Astrocyte (in vitro differentiated cells and primary cell): ENCODE data around the gene NLRP9. TPM values are rescaled to one million over a fixed set of nuclear protein-coding genes. Genes with fewer than 3 reads are reported as not detected.
A peak's percentile ranks its signal among the peaks of the same experiment; 100 is the strongest.

Experiments used
- DNase-seq: peaks from one replicate; pipeline ENCODE4 v3.0.0-alpha.2; 2010; ENCODE audit warnings: low read depth
- FAIRE-seq: peaks from 2 replicates; lab custom pipeline; 2011; peaks lifted over from hg19 to GRCh38; lab: Jason Lieb, UNC
- H2AFZ ChIP-seq: 2 replicates; pipeline ENCODE4 v1.6.0; 2012; ENCODE audit warnings: low read depth, low read length, inconsistent platforms
- H3K27ac ChIP-seq: 2 replicates; pipeline ENCODE4 v1.5.1; 2011; ENCODE audit warnings: low read depth, low read length, inconsistent platforms
- H3K27me3 ChIP-seq: 2 replicates; pipeline ENCODE4 v1.6.0; 2011; ENCODE audit warnings: low read length, inconsistent platforms; ENCODE audit not compliant: insufficient read depth
- H3K36me3 ChIP-seq: 2 replicates; pipeline ENCODE4 v1.5.1; 2011; ENCODE audit warnings: low read length, inconsistent platforms; ENCODE audit not compliant: insufficient read depth
- H3K4me1 ChIP-seq: 2 replicates; pipeline ENCODE4 v1.5.1; 2011; ENCODE audit warnings: low read length, inconsistent platforms; ENCODE audit not compliant: insufficient read depth
- H3K4me2 ChIP-seq: 2 replicates; pipeline ENCODE4 v1.6.0; 2012; ENCODE audit warnings: low read length, inconsistent platforms
- H3K4me3 ChIP-seq: 2 replicates; pipeline ENCODE4 v1.5.1; 2011; ENCODE audit warnings: low read depth, mild to moderate bottlenecking, low read length, inconsistent platforms; ENCODE audit not compliant: insufficient read depth
- H3K79me2 ChIP-seq: 2 replicates; pipeline ENCODE4 v1.6.0; 2012; ENCODE audit warnings: mild to moderate bottlenecking, low read length, inconsistent platforms; ENCODE audit not compliant: insufficient read depth
- H3K9ac ChIP-seq: 2 replicates; pipeline ENCODE4 v1.6.0; 2012; ENCODE audit warnings: mild to moderate bottlenecking, low read length, inconsistent platforms
- H3K9me3 ChIP-seq: 2 replicates; pipeline ENCODE4 v1.5.1; 2012; ENCODE audit warnings: low read depth, mild to moderate bottlenecking, low read length, inconsistent platforms; ENCODE audit not compliant: insufficient read depth
- H4K20me1 ChIP-seq: 2 replicates; pipeline ENCODE4 v1.6.0; 2012; ENCODE audit warnings: low read length, inconsistent platforms; ENCODE audit not compliant: insufficient read depth
- H3K27ac Mint-ChIP-seq: one replicate; pipeline ENCODE4 v1.8.0; 2021; ENCODE audit warnings: mild to moderate bottlenecking, mixed read lengths; ENCODE audit not compliant: unreplicated experiment
- H3K27me3 Mint-ChIP-seq: one replicate; pipeline ENCODE4 v1.8.0; 2021; ENCODE audit warnings: low read depth, mixed read lengths; ENCODE audit not compliant: unreplicated experiment
- H3K36me3 Mint-ChIP-seq: one replicate; pipeline ENCODE4 v1.8.0; 2021; ENCODE audit warnings: low read depth, mixed read lengths; ENCODE audit not compliant: unreplicated experiment
- H3K4me1 Mint-ChIP-seq: one replicate; pipeline ENCODE4 v1.8.0; 2021; ENCODE audit warnings: low read depth, mixed read lengths; ENCODE audit not compliant: unreplicated experiment
- H3K4me3 Mint-ChIP-seq: one replicate; pipeline ENCODE4 v1.8.0; 2021; ENCODE audit warnings: mild to moderate bottlenecking, moderate library complexity, mixed read lengths; ENCODE audit not compliant: unreplicated experiment
- H3K9me3 Mint-ChIP-seq: one replicate; pipeline ENCODE4 v1.8.0; 2021; ENCODE audit warnings: mild to moderate bottlenecking, mixed read lengths; ENCODE audit not compliant: unreplicated experiment
- EZH2 ChIP-seq: IDR thresholded peaks from 2 replicates; pipeline ENCODE4 v1.6.1; 2012; ENCODE audit warnings: mild to moderate bottlenecking, low read length, inconsistent platforms; ENCODE audit not compliant: insufficient read depth
- total RNA-seq: library from RNA; stranded (reverse); gene quantifications from 2 replicates; pipeline ENCODE4 v1.2.1, GENCODE V29; 2021
- TF ChIP-seq, protein P1 (sequence below): IDR thresholded peaks from 2 replicates; pipeline ENCODE4 v1.5.1; 2011; ENCODE audit warnings: low read depth, mild to moderate bottlenecking, inconsistent platforms, low read length, moderate library complexity; ENCODE audit not compliant: insufficient read depth

Gene NLRP9
- total RNA-seq, 1 donor from 2014 or later, result not detected

DNA sequence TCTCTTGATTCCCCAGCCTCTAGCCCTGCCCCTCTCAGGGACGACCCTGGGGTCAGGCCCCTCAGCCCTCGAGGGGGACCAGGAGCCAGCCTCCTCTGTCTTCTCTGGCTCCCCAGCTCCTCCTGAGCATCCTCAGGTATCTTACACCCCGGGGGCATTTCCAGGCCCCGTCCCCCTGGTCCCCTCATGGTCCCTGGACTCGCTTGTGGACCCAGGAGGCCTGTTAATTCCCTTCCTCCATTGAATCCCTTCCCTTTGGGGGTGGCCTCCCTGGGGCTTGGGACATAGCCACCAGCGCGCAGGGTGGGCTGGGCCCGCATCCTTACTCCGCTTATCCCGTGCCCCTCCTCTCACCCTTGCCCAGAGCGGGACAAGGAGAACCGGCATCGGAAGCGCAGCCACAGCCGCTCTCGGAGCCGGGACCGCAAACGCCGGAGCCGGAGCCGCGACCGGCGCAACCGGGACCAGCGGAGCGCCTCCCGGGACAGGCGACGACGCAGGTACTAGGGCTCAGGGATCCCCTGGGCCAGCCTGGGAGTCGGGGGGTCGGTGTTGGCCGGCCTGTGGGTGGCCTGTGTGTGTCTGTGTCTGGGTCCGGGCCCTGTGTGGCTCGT is 79.2 kb downstream of the NLRP9 start:
- peak overlapping the region; percentile 74 for H3K4me3 Mint-ChIP-seq
- peaks cover 28% of the 10 kb centered on the region for H3K4me1 Mint-ChIP-seq
- H4K20me1 ChIP-seq, result peaks cover 86% of the 10 kb centered on the region
- H3K4me1 ChIP-seq, result peaks cover 26% of the 10 kb centered on the region
- FAIRE-seq, result no peak
- no peak overlapping the region for H3K4me3 ChIP-seq
- H3K36me3 ChIP-seq, result peaks cover 16% of the 10 kb centered on the region
- peaks cover 14% of the 10 kb centered on the region for H3K36me3 Mint-ChIP-seq
- peak overlapping the region; percentile 97 for H3K4me2 ChIP-seq
- H3K27me3 Mint-ChIP-seq, result no peaks in the 10 kb centered on the region
- H3K27ac Mint-ChIP-seq, result peak overlapping the region; percentile 20
- no peaks in the 10 kb centered on the region for H3K27me3 ChIP-seq
- no peak overlapping the region for H3K27ac ChIP-seq
- no peak overlapping the region for H3K9ac ChIP-seq
- no peak overlapping the region for H2AFZ ChIP-seq
- DNase-seq, result no peak
- H3K9me3 Mint-ChIP-seq, result no peaks in the 10 kb centered on the region
- H3K9me3 ChIP-seq, result no peaks in the 10 kb centered on the region
- H3K79me2 ChIP-seq, result peaks cover 90% of the 10 kb centered on the region
- TF ChIP-seq, protein P1, sequence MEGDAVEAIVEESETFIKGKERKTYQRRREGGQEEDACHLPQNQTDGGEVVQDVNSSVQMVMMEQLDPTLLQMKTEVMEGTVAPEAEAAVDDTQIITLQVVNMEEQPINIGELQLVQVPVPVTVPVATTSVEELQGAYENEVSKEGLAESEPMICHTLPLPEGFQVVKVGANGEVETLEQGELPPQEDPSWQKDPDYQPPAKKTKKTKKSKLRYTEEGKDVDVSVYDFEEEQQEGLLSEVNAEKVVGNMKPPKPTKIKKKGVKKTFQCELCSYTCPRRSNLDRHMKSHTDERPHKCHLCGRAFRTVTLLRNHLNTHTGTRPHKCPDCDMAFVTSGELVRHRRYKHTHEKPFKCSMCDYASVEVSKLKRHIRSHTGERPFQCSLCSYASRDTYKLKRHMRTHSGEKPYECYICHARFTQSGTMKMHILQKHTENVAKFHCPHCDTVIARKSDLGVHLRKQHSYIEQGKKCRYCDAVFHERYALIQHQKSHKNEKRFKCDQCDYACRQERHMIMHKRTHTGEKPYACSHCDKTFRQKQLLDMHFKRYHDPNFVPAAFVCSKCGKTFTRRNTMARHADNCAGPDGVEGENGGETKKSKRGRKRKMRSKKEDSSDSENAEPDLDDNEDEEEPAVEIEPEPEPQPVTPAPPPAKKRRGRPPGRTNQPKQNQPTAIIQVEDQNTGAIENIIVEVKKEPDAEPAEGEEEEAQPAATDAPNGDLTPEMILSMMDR, result no peak
- TF ChIP-seq EZH2, result no peak

Other genes starting within 250 kb of the NLRP9 start
- 46.8 and 66.1 TPM in 2 replicates for gene SSC5D, start 250.0 kb downstream of the NLRP9 start, total RNA-seq
- 2.5 and 4.2 TPM in 2 replicates for gene SBK2, start 201.3 kb downstream of the NLRP9 start, total RNA-seq
- 0.34 and 0.91 TPM in 2 replicates for gene SBK3, start 192.9 kb downstream of the NLRP9 start, total RNA-seq
- 50.2 and 58.0 TPM in 2 replicates for gene ZNF579, start 157.6 kb downstream of the NLRP9 start, total RNA-seq
- 14.2 and 14.5 TPM in 2 replicates for gene FIZ1, start 138.9 kb downstream of the NLRP9 start, total RNA-seq
- gene ZNF524, start 138.1 kb downstream of the NLRP9 start, total RNA-seq, result 6.0 and 6.3 TPM in 2 replicates
- 15.0 and 15.3 TPM in 2 replicates for gene ZNF865, start 132.8 kb downstream of the NLRP9 start, total RNA-seq
- gene ZNF784, start 113.8 kb downstream of the NLRP9 start, total RNA-seq, result 5.0 and 5.3 TPM in 2 replicates
- 35.8 and 36.6 TPM in 2 replicates for gene ZNF580, start 97.4 kb downstream of the NLRP9 start, total RNA-seq
- gene ZNF581, start 94.8 kb downstream of the NLRP9 start, total RNA-seq, result 28.4 and 30.0 TPM in 2 replicates
- 12.2 and 12.8 TPM in 2 replicates for gene CCDC106, start 90.2 kb downstream of the NLRP9 start, total RNA-seq
- 183 and 194 TPM in 2 replicates for gene U2AF2, start 83.4 kb downstream of the NLRP9 start, total RNA-seq
- gene EPN1, start 63.2 kb downstream of the NLRP9 start, total RNA-seq, result 145 and 156 TPM in 2 replicates
- 0.43 TPM in 1 of 2 replicates, not detected in the other for gene RFPL4A, start 20.7 kb upstream of the NLRP9 start, total RNA-seq
- gene RFPL4AL1, start 30.7 kb upstream of the NLRP9 start, total RNA-seq, result not detected in 2 replicates
- not detected in 2 replicates for gene NLRP11, start 93.6 kb upstream of the NLRP9 start, total RNA-seq
- gene NLRP4, start 98.1 kb upstream of the NLRP9 start, total RNA-seq, result not detected in 2 replicates
- not detected in 2 replicates for gene NLRP13, start 193.9 kb upstream of the NLRP9 start, total RNA-seq
- gene NLRP8, start 209.4 kb upstream of the NLRP9 start, total RNA-seq, result not detected in 2 replicates
- gene NLRP5, start 248.4 kb upstream of the NLRP9 start, total RNA-seq, result not detected in 2 replicates